ENCODE data around the gene RC3H2.

RC3H2 gene

GRCh38 chr9:122822056-122822455, 83.1 kb downstream of the RC3H2 start:
- TF ChIP-seq CTCF (conservative IDR thresholded peaks at IDR 0.05; ENCODE audit: low read length): no peak
- no peak for DNase-seq (ENCODE audit: low read depth)
- H3K4me3 ChIP-seq (ENCODE audit: low read length): no peak overlapping the region

GRCh38 chr9:122821278-122821943, 83.7 kb downstream of the RC3H2 start:
- DNase-seq (ENCODE audit: low read depth): peak; percentile 43
- H3K4me3 ChIP-seq (ENCODE audit: low read length): no peak overlapping the region
- TF ChIP-seq CTCF (conservative IDR thresholded peaks at IDR 0.05; ENCODE audit: low read length): no peak

GRCh38 chr9:122820490-122820845, 84.7 kb downstream of the RC3H2 start:
- TF ChIP-seq CTCF (conservative IDR thresholded peaks at IDR 0.05; ENCODE audit: low read length): no peak
- no peak for DNase-seq (ENCODE audit: low read depth)
- no peak overlapping the region for H3K4me3 ChIP-seq (ENCODE audit: low read length)

- no peak overlapping the region for H3K4me3 ChIP-seq (ENCODE audit: low read length)
- TF ChIP-seq CTCF (conservative IDR thresholded peaks at IDR 0.05; ENCODE audit: low read length): no peak
- DNase-seq (ENCODE audit: low read depth): no peak
Observed at GRCh38 chr9:122819791-122820489, 85.2 kb downstream of the RC3H2 start.

GRCh38 chr9:122819326-122819725, 85.8 kb downstream of the RC3H2 start:
- DNase-seq (ENCODE audit: low read depth): no peak
- H3K4me3 ChIP-seq (ENCODE audit: low read length): no peak overlapping the region
- no peak for TF ChIP-seq CTCF (conservative IDR thresholded peaks at IDR 0.05; ENCODE audit: low read length)

GRCh38 chr9:122816163-122816867, 88.8 kb downstream of the RC3H2 start:
- no peak overlapping the region for H3K4me3 ChIP-seq (ENCODE audit: low read length)
- no peak for DNase-seq (ENCODE audit: low read depth)

More at GRCh38 chr9:122816163-122816867, 88.8 kb downstream of the RC3H2 start:
- TF ChIP-seq CTCF (conservative IDR thresholded peaks at IDR 0.05; ENCODE audit: low read length): no peak
